DND-41 (cell line): Measurements from ENCODE around the gene S100A12.
"Not testable (repeated sequence)": the region's sequence is repeated elsewhere in the genome, so short reads cannot be mapped to it uniquely, and the experiment has no call there.

ENCODE experiments used
- ATAC-seq: fragments of 200-7000 bp; cut with Tn5 transposase; 3 replicates; pipeline ENCODE4 v1.9.1; 2021; ENCODE audit warnings: low read depth; ENCODE audit not compliant: insufficient read depth
- DNase-seq: peaks from one replicate; pipeline ENCODE4 v3.0.0-alpha.2; 2020
- H2AFZ ChIP-seq: 2 replicates; pipeline ENCODE4 v1.6.0; 2012; ENCODE audit warnings: low read depth, low read length
- H3K27ac ChIP-seq: 2 replicates; pipeline ENCODE4 v1.5.1; 2012; ENCODE audit warnings: low read length, inconsistent platforms
- H3K27me3 ChIP-seq: fragments of 200-600 bp; sonication (generic); 2 replicates; pipeline ENCODE4 v1.6.0; 2012; ENCODE audit warnings: low read length, mild to moderate bottlenecking, inconsistent platforms; ENCODE audit not compliant: insufficient read depth, poor library complexity
- H3K36me3 ChIP-seq: 2 replicates; pipeline ENCODE4 v1.5.1; 2012; ENCODE audit warnings: low read length, inconsistent platforms; ENCODE audit not compliant: insufficient read depth
- H3K4me1 ChIP-seq: 2 replicates; pipeline ENCODE4 v1.5.1; 2012; ENCODE audit warnings: mild to moderate bottlenecking, low read length; ENCODE audit not compliant: insufficient read depth
- H3K4me2 ChIP-seq: 2 replicates; pipeline ENCODE4 v1.6.0; 2012; ENCODE audit warnings: mild to moderate bottlenecking, moderate library complexity, low read length, inconsistent platforms; ENCODE audit not compliant: insufficient read depth
- H3K4me3 ChIP-seq, 2 experiments: fragments of 200-600 bp in 1 of 2; shearing (Covaris generic) in 1 of 2; 2 replicates each; pipeline ENCODE4 v1.5.1; 2012 to 2016; ENCODE audit warnings: inconsistent platforms in 2 of 2, low read length in 2 of 2, mild to moderate bottlenecking in 2 of 2, low read depth in 1 of 2, moderate library complexity in 1 of 2
- H3K79me2 ChIP-seq: 2 replicates; pipeline ENCODE4 v1.6.0; 2012; ENCODE audit warnings: low read length, inconsistent platforms; ENCODE audit not compliant: insufficient read depth
- H3K9ac ChIP-seq: 2 replicates; pipeline ENCODE4 v1.6.0; 2012; ENCODE audit warnings: low read depth, mild to moderate bottlenecking, inconsistent platforms, low read length, moderate library complexity
- H3K9me3 ChIP-seq: 2 replicates; pipeline ENCODE4 v1.5.1; 2012; ENCODE audit warnings: low read length, moderate library complexity, mild to moderate bottlenecking, inconsistent platforms; ENCODE audit not compliant: insufficient read depth, severe bottlenecking
- H4K20me1 ChIP-seq: 2 replicates; pipeline ENCODE4 v1.6.0; 2012; ENCODE audit warnings: low read length; ENCODE audit not compliant: insufficient read depth
- EZH2 ChIP-seq: IDR thresholded peaks from 3 replicates; pipeline ENCODE4 v1.6.1; 2012; ENCODE audit warnings: borderline replicate concordance, low read depth, mild to moderate bottlenecking, moderate library complexity, low read length, inconsistent platforms; ENCODE audit not compliant: severe bottlenecking
- TF ChIP-seq, protein P1 (sequence below): IDR thresholded peaks from 2 replicates; pipeline ENCODE4 v1.5.1; 2012; ENCODE audit warnings: borderline replicate concordance, low read length, moderate library complexity, mild to moderate bottlenecking; ENCODE audit not compliant: poor library complexity, severe bottlenecking; ENCODE audit errors: extremely low read depth

Gene S100A12

GRCh38 chr1:153347856-153348255 is 27.6 kb downstream of the S100A12 start:
- Histone ChIP-seq H3K9ac (no peak overlapping the region), H3K4me3 (no peak overlapping the region), H4K20me1 (peaks cover 3% of the 10 kb centered on the region; the same call in 1 of the 2 replicates), H3K36me3 (no peaks in the 10 kb centered on the region), H3K27ac (no peak overlapping the region), H2AFZ (no peak overlapping the region), H3K27me3 (peaks cover 37% of the 10 kb centered on the region), H3K79me2 (no peaks in the 10 kb centered on the region), H3K4me2 (no peak overlapping the region), H3K4me1 (no peaks in the 10 kb centered on the region), H3K9me3 (no peaks in the 10 kb centered on the region)
- TF ChIP-seq, protein P1, sequence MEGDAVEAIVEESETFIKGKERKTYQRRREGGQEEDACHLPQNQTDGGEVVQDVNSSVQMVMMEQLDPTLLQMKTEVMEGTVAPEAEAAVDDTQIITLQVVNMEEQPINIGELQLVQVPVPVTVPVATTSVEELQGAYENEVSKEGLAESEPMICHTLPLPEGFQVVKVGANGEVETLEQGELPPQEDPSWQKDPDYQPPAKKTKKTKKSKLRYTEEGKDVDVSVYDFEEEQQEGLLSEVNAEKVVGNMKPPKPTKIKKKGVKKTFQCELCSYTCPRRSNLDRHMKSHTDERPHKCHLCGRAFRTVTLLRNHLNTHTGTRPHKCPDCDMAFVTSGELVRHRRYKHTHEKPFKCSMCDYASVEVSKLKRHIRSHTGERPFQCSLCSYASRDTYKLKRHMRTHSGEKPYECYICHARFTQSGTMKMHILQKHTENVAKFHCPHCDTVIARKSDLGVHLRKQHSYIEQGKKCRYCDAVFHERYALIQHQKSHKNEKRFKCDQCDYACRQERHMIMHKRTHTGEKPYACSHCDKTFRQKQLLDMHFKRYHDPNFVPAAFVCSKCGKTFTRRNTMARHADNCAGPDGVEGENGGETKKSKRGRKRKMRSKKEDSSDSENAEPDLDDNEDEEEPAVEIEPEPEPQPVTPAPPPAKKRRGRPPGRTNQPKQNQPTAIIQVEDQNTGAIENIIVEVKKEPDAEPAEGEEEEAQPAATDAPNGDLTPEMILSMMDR: no peak
- TF ChIP-seq EZH2: no peak
- no peak for DNase-seq
- ATAC-seq: no peak

- H2AFZ ChIP-seq, H3K9me3 ChIP-seq, H3K4me3 ChIP-seq, DNase-seq, H3K4me2 ChIP-seq, H4K20me1 ChIP-seq, H3K9ac ChIP-seq, H3K4me1 ChIP-seq, H3K36me3 ChIP-seq, ATAC-seq, H3K27ac ChIP-seq, H3K79me2 ChIP-seq: not testable (repeated sequence)
- H3K27me3 ChIP-seq: peaks cover 37% of the 10 kb centered on the region
These were observed 28.4 kb downstream of the S100A12 start for GRCh38 chr1:153347049-153347448.

DNA sequence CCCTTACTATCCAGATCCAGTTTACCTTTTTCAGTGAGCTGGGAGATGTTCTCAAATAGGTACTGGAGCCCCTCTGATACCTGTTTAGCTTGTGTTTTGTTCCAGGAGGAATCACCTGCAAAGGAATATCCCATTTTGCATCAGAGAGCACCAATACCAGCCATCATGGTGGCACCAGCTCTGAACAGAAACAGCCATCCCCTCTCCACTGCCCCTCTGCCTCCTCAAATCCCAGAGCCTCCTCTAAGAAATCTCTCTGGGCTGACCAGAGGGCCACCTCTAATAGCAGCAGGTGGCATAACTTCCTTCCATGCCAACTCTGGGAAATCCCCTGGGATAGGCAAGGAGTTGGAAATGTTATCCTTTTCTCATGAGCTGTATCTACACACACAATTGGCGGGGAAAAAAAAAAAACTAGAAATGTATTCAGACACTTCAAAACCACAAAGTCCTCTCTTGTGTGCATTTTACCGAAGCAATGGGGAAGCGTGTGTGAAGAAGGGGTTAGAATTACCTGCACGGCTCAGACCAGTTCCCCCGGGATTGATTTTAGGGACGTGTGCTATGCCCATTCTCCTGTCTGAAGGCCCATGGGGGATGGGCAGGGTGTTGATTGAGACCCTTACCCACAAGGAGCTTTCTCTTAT is 29.2 kb downstream of the S100A12 start:
- H2AFZ ChIP-seq: no peak overlapping the region
- H4K20me1 ChIP-seq: peaks cover 3% of the 10 kb centered on the region; the same call in 1 of the 2 replicates
- peaks cover 37% of the 10 kb centered on the region for H3K27me3 ChIP-seq
- no peak overlapping the region for H3K27ac ChIP-seq
- H3K36me3 ChIP-seq: no peaks in the 10 kb centered on the region
- no peak for DNase-seq
- H3K4me2 ChIP-seq: no peak overlapping the region
- H3K4me3 ChIP-seq: no peak overlapping the region
- H3K9me3 ChIP-seq: no peaks in the 10 kb centered on the region
- H3K4me1 ChIP-seq: no peaks in the 10 kb centered on the region
- no peaks in the 10 kb centered on the region for H3K79me2 ChIP-seq
- ATAC-seq: no peak
- TF ChIP-seq EZH2: no peak
- TF ChIP-seq, protein P1: no peak
- no peak overlapping the region for H3K9ac ChIP-seq

DNA sequence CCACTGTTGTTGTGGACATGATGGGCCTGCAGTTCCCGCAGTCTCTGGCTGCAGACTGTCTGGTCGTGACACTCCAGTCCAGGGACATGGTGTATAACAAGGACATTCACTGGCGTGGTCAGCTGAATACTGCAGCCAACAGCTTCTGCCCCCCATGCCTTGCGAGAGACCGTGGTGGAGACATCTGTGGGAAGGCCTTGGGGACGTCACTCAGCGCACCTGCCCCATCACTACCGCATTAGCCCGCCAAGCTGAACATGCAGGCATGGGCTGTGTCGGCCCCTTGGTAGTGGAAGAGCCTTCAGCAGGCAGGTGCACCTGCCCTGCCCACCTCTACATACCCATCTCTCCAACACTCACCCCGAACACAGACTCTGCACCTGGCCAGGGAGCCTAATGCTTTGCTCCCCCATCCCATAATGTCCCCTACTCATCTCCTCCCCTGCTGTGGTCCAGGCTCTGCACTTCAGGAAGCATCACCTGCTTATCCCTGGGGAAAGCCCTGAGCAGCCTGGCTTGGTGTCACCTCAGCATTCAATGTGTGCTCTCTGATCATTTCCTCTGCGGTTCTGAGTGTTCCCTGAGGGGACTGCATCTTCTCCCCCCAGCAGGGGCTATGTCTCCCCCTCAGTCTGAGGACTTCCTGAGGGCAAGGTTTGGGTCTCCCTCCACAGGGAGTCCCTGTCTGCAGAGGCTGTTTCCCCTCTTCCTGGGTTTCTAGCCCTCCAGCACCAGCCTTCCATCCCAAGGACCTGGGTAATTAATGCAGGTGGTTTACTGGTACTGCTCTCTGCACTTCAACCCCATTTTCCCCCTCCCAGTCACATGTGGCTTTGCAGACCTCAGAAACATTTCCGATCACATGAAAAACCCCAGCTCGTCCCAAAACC is 30.0 kb downstream of the S100A12 start:
- no peaks in the 10 kb centered on the region for H3K36me3 ChIP-seq
- H3K4me2 ChIP-seq: no peak overlapping the region
- ATAC-seq: no peak; the same call in 2 of the 3 replicates
- no peak overlapping the region for H3K9ac ChIP-seq
- TF ChIP-seq EZH2: no peak
- TF ChIP-seq, protein P1: no peak
- no peak overlapping the region for H2AFZ ChIP-seq
- no peaks in the 10 kb centered on the region for H3K79me2 ChIP-seq
- no peak overlapping the region for H3K27ac ChIP-seq
- H3K4me1 ChIP-seq: no peaks in the 10 kb centered on the region
- peaks cover 37% of the 10 kb centered on the region for H3K27me3 ChIP-seq
- no peak for DNase-seq
- no peaks in the 10 kb centered on the region for H3K9me3 ChIP-seq
- no peak overlapping the region for H3K4me3 ChIP-seq
- peaks cover 3% of the 10 kb centered on the region; the same call in 1 of the 2 replicates for H4K20me1 ChIP-seq
